DMS53 treated with DMSO at 0.1 percent for 48 hours (cell line): ENCODE measurements around the gene SMIM1.
A peak's percentile ranks its signal among the peaks of the same experiment; 100 is the strongest.
"Not testable (repeated sequence)": the region's sequence is repeated elsewhere in the genome, so short reads cannot be mapped to it uniquely, and the experiment has no call there.

ENCODE experiments used
- DNase-seq: peaks from one replicate; lab custom pipeline; 2025; ENCODE audit not compliant: unreplicated experiment; lab: John Stamatoyannopoulos, UW

The SMIM1 gene

DNA sequence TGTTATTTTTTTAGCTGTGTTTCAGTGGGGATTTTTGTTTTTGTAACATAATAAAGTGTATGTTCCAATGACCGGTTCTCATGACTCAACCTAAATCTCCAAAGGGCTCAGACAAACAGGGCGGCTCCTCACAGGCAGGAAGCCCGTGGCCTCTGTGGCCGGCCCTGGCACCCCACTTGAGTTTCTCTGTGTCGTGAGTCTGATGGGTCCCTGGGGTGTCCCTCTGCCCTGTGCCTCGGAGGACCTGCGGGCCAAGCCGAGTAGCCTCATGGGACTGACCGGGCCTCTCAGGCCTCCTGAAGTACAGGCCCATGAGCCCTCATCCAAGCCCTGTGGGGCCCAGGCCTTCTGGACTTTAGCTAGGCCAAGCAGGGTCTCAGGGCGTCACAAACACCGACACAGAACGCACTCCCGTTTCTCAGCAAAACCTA lies 36.4 kb upstream of the SMIM1 start:
- DNase-seq, result no peak

DNA sequence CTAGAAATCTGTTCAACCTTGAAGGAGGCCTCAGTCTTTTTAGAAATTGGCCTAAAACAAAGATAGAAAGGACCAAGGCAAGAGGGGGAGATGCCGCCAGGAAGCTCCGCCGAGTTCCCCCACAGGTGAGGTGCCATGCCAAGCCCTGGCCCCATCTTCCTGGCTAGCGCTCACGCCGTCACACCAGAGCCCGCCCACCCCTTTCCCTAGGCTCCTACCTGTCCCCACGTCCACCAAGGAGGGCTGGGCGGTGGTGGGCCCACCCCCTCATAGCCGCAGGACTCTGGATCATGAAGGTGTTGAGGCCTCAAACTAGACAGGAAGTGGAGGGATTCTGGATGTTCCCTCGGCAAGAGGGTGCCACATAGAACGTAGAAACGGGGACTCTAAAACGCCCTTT lies 35.8 kb upstream of the SMIM1 start:
- no peak for DNase-seq

DNA sequence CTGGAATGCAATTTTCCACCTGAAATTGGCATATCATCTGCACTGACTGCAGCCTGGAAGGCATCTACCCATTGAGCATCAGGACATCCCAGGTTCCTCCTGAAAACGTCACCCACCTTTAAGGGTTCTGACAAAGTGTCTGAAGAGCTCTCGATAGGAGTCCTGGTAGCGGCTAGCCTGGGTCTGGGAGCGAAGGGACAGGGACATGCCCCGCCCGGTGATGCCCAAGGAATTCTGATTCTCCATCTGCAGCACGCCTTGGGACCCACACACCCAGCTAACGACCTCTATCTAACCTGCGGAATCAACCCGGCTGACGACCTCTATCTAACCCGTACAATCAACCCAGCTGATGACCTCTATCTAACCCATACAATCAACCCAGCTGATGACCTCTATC lies 33.6 kb upstream of the SMIM1 start:
- no peak for DNase-seq

DNA sequence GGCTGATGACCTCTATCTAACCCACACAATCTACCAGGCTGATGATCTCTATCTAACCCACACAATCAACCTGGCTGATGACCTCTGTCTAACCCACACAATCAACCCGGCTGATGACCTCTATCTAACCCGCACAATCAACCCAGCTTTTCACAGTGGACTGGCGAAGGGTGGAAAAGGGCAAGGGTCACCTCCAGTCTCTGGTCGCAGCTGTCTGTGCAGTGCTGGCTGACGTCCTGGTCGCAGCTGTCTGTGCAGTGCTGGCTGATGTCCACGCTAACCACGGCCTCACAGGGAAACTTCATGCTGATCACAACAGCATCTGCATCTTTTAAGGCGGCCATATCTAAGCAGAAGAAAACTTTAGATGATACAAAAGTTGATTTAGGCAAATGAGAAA lies 32.5 kb upstream of the SMIM1 start:
- DNase-seq, result no peak

DNA sequence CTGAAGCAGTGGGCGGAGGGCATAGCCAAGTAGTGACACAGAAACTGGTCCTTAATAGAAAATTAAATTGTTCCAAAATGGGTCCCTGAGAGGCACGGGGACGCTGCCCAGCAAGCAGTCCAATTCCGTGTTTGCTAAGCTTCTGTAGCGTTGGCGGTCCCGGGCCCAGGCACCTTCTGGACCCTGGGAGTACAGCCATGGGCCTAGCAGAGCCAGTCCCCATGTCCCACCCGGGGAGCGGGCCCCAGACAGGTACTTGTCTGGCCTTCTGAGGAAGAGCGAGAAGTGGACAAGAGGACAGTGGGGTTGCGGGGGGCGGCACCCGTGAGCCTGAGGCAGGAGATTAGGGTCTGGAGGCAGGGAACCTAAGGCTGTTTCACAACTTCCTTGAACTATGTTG lies 31.8 kb upstream of the SMIM1 start:
- no peak for DNase-seq

DNA sequence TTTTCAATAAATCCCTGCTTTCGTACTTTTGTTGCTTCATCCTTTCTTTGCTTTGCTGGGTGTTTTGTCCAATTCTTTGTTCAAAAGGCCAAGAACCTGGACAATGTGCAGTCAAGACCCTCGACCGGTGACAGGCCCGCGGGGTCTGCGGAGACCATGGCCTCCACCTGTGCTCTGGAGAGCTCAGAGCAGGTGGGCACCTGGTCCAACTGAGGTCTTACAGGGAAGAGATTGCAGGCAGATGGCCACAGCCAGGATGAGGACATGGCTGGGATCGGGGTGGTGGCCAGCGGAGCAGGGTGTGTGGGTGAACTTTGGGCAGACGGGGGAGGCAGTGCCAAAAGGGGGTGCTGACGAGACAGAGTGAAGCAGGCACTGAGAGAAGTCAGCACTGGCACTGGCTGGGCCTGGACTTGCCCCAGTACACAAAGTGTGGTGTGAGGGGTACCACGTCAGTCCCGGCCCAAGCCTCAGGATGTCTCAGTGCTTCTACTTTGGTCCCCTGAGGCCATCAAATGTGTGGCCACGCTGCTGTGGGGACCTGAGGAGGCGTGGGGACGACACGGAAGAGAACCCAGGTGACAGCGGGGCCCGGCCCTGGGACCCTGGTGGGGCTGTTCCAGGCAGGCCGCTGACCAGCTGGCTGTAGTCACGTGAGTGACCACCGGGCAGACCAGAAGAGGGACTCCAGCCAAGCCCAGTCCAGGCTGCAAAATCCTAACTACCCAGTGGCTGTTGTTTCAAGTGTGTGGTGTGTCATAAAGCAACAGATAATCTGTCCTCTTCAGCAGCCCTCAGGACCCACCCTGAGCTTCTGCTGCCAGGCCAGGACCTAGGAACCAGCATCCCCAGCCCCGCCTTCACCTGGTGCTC lies 30.7 kb upstream of the SMIM1 start:
- DNase-seq, result no peak

DNA sequence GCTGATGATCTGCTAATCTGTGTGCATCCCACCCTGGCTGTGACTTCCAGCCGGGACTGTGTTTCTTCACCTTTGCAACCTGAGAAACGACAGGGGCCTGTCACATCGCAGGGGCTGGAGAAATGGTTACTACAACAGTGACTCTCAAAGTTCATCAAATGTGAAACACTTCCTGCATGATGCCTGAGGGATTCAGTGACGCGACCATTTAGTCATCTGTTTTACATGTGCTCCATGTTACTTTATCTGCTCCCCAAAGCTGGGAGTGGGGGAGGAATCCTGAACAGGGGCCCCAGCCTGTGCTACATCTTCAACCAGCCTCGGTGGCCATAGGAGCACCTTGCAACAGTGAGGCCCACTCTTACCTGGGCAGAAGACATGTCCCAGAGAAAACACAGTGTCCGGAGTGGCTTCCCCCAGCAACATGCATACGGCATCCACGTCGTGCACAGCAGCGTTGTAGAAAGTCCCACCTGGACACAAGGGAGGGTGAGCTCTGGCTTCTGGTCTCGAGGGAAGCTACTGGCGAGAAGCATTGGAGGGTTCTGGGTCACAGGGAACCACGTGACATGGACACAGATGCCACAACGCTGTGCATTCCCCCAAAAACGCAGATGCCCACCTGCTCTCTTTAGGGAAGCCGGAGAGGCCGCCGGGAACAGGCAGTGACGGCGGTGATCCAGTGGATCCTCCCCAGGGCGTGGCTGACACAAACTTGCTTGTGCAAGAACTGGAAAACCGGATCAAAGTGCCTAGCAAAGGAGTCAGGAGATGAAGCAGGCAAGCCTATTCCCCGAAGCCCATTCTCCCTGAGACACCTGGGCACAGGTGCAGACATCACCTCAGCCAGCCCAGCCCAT lies 29.9 kb upstream of the SMIM1 start:
- DNase-seq, result no peak

DNA sequence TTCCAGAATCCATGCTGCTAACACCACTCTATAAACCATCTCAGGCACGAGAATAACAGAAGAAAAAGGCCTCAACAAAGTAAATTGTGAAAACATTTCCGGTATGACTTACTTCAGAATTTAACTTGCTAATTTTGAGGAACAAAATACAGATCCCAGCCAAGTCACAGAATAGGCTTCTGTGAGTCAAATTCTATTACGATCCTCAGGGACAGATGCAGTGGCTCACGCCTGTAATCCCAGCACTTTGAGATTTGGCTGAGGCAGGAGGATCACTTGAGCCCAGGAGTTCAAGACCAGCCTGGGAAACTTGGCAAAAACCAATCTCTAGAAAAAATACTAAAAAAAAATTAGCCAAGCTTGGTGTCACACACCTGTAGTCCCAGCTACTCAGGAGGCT lies 29.1 kb upstream of the SMIM1 start:
- DNase-seq, result no peak

DNA sequence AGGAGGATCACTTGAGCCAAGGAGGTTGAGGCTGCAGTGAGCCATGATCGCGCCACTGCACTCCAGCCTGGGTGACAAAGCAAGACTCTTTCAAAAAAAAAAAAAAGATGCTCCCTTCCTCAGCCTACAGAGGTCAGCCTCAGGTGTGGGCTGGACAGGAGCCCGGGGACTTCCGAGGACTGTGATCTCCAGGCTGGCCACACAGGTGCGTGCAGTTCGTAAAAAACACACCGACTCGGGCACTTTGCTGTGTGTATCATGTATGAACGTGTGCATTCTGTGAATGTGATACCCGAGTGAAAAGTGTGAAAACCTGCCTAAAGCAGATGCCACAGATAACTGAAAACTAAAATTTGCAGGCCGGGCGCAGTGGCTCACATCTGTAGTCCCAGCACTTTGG lies 28.7 kb upstream of the SMIM1 start:
- no peak for DNase-seq

DNA sequence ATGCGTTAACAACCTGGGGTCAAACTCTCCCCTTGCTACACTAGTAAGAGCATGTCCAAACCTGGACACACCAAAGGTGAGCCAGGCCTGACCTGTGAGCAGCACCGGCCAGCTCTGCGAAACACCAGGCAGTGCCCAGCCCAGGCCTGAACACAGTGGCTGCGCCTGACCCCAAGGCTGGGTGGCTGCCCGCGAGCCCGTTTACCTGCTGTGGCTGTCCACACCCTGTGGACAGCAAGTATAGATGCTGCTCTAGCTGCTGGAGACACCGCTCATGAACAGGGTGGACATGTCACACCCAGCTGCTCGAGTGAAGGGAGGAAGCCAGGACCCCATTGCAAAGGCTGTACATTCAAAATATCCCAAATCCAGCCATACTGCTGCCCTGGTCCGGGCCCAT lies 27.9 kb upstream of the SMIM1 start:
- no peak for DNase-seq

DNA sequence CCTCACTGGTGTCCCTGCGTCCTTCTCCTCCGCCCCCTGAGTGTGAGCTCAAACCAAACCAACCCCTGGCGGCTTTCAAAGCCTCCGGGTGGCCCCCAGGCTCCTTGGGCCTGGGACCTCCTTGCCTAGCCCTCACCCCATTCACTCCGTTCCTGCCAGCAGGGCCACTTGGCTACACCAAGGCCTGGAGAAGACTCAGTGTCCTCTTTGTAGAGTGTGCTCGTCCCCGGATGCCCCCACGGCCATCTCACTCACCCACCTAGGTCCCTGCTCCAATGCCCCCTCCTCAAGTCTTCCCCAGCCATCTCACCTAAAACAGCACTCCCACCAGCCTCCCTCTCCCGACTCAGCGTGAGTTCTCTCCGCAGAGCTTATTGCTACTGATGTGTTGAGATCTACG lies 27.5 kb upstream of the SMIM1 start:
- no peak for DNase-seq

DNA sequence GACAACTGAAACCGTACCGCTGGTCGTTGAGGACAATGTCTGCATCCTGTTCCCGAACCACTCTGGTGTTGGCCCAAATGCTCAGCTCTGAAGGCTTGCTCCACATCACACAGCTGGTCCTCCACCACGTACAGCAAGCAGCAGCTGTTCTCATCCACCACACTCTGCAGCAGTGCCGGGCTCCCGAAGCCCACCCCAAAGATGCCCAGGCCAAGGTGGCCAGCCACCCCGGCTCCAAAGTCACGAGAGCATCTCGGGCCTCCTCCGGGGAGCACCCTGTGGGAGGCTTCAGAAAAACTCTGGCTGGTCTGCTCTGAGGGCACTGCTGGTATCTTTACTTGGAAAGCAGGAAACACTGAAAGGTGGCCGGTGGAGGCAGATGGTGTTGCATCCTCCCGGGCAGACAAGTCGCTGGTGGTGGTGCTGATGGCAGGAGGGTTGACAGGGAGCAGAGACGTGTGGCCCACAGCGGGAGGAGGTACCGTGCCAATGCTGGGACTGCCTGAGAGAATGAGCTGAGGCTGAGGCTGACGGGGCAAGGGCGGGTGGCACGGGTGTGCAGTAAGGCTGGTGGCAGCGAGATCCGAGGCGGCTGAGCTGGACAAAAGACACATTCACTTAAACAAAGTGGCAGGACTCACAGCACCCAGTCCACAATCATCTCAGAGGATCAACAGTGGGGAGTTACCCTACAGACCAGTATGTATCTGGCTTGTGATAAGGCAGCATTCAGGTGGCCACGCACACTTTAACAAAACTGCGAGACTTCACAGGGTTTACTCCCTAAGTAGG lies 26.8 kb upstream of the SMIM1 start:
- no peak for DNase-seq

DNA sequence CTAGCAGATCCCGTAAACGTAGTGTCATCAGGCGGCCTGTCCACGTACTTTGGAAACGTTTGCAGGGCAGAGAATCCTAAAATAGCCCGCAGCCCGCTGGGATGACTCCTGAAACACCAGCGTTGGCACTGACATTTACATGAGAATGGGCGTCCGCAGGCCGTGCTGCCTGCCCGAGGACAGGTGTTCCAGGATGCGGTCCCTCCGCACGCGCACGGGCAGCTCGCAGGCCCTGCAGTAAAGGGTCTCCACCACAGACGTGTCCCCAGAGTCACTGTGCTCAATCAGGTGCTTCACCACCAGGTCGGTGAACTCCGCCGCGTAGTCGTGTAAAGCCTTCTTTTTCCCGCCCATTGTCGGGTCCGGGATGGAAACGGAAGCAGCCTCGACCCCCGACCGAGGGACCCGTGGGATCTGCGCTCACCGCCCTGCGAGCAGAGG lies 26.1 kb upstream of the SMIM1 start:
- no peak for DNase-seq

DNA sequence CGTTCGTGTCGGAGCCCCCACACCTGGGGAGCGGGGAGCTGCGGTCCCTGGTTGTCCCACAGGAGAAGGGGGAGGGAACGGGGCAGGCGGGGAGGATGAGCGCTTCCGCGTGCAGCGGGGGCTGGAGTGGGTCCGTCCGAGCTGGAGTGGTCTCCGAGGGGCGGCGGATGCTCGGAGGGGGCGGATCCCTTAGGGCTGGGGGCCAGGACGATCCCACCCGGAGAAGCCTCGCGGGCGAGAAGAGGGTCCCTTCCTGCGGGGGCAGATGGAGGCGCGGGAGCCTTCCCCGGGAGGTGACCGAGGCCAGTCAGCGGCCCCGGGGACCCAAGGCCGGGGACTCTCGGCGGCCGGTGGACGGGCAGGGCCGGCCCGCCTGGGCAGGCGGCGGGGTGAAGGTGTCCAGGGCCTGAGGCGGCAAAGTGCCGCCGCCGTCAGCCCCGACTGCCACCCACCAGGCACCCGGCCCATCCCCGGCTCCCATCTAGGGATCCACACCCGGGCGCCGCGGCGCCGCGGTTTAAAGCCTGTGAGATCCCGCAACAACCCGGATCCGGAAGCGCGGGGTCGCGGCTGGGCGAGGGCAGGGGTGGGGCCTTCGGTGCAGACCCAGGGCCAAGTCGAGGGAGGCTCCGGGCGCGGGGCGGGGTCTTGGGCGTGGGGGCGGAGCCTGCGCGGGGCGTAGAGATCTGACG lies 25.6 kb upstream of the SMIM1 start:
- peak; percentile 79 for DNase-seq

DNA sequence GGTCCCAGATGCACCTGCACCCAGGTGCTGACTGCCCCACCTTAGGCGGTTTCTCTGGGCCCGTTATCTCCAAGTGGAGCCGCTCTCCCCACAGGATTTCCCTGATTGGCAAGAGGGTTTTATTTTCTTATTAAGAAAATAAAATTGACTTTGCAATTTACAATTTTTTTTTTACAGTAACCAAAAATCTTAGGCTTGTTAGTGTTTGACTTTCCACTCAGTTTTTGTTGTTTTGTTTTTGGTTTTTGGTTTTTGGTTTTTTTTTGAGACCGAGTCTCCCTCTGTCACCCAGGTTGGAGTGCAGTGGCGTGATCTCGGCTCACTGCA lies 25.1 kb upstream of the SMIM1 start:
- no peak for DNase-seq

DNA sequence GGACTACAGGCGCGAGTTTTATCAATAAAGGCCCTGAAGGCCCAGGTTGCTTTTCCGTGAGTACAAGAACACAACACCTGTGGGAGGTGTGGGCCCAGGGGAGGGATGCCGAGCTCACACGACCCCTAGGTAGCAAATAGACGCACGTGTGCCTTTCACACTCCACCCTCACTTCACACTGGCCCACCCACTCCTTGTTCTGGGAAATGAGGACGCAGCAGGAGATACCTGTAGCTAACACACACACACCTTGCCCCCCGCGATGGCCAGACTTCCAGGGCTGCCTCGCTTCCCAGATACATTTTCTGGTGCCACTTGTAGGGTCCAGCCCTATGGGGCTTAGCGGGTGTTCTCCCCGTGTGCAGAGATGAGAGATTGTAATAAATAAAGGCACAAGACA lies 24.6 kb upstream of the SMIM1 start:
- no peak for DNase-seq

DNA sequence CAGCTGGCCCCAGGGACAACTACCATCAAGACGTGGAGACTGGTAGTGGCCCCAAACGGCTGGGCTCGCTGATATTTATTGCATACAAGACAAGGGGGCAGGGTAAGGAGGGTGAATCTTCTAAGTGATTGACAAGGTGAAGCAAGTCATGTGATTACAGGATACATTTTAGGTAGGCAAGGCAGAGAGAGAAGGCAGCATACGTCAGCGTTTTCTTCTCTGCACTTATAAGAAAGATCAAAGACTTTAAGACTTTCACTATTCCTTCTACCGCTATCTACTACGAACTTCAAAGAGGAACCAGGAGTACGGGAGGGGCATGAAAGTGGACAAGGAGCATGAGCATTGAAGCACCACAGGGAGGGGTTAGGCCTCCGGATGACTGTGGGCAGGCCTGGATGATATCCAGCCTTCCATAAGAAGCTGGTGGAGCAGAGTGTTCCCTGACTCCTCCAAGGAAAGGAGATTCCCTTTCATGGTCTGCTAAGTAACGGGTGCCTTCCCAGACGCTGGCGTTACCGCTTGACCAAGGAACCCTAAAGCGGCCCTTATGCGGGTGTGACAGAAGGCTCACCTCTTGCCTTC lies 24.1 kb upstream of the SMIM1 start:
- not testable (repeated sequence) for DNase-seq

DNA sequence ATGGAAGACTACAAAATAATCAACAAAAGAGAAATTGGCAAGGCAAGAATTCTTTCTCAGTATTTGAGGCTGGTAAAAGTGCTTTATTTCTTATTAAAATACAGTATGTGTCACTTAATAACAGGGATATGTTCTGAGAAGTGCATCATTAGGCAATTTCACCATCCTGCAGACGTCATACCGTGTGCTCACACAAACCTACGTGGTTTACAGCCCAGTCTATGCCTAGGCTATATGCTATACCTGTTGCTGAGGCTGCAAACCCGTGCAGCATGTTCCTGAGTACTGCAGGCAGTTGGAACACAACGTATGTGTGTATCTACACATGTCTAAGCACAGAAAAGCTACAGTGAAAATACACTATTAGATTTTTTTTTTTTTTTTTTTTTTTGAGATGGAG lies 23.0 kb upstream of the SMIM1 start:
- DNase-seq, result no peak

DNA sequence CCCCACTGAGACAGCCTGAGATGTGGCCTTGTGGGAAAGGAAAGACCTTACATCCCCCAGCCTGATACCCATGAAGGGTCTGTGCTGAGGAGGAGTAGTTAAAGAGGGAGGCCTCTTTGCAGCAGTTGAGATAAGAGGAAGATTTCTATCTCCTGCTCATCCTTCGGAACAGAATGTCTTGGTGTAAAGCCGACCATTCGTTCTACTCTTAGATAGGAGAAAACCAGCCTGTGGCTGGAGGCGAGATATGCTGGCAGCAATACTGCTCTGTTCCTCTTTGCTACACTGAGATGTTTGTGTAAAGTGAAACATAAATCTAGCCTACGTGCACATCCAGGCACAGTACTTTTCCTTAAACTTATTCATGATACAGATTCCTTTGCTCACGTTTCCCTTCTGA lies 21.8 kb upstream of the SMIM1 start:
- no peak for DNase-seq

DNA sequence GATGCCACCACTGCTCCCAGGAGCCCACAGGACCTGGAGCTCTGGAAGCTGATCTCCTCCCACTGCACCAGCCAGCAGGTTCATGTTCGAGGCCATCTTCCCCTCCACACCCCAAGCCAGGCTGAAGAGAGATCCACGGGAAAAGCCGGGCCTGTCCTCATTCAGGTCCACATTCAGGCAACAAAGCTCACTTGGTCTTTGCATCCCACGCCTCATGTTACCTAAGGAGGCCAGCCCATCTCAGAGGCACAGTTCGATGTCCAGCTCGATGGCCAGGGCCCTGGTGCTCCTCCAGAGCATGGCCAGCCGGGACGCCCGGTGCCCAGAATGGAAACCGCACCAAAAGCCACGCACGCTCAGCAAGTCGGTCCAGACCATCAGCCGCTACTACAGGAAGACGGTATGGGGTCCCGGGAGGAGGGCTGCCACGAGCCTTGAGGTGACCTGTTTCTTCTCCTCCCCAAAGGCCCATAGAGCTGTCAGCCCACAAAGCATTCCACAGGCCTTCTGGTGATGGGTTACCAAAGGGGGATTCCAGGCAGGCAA lies 20.1 kb upstream of the SMIM1 start, which contains the start of gene CCDC27:
Gene CCDC27 (plus strand): TSS at position 51 of the 546 bp plus-strand sequence. CDS start 32 bp downstream, at position 83.
- no peak for DNase-seq
